Measurements from ENCODE around the gene ZNF17.
A peak's percentile ranks its signal among the peaks of the same experiment; 100 is the strongest.
"Not testable (repeated sequence)": the region's sequence is repeated elsewhere in the genome, so short reads cannot be mapped to it uniquely, and the experiment has no call there.

Gene ZNF17

GRCh38 chr19:57410877-57411671 lies at the start of gene ZNF17:
TSS of gene ZNF17 (plus strand) at chr19:57411161. CDS start at chr19:57413616, 2,455 bp downstream.
- peak; percentile 96 for FAIRE-seq

- no peak for FAIRE-seq
Measured at GRCh38 chr19:57362419-57362818, 48.5 kb upstream of the ZNF17 start.

- peak; percentile 99 for FAIRE-seq
Measured at GRCh38 chr19:57362997-57363687, 47.8 kb upstream of the ZNF17 start, which contains the start of the genes TRAPPC2B and ZNF547. TSS of gene TRAPPC2B (plus strand) at chr19:57363551. CDS start at chr19:57364834, 1,283 bp downstream. TSS of gene ZNF547 (plus strand) at chr19:57363551. CDS start at chr19:57368556, 5,005 bp downstream.

GRCh38 chr19:57363688-57364181 lies 47.2 kb upstream of the ZNF17 start:
- FAIRE-seq: no peak

GRCh38 chr19:57366776-57367175 lies 44.2 kb upstream of the ZNF17 start:
- FAIRE-seq: no peak

GRCh38 chr19:57374179-57374578 lies 36.8 kb upstream of the ZNF17 start:
- FAIRE-seq: no peak

GRCh38 chr19:57374647-57375046 lies 36.3 kb upstream of the ZNF17 start:
- FAIRE-seq: not testable (repeated sequence)

GRCh38 chr19:57376151-57376550 lies 34.8 kb upstream of the ZNF17 start:
- no peak for FAIRE-seq

- no peak for FAIRE-seq
Measured at GRCh38 chr19:57377498-57378146, 33.3 kb upstream of the ZNF17 start.

- FAIRE-seq: no peak
Measured at GRCh38 chr19:57380923-57381322, 30.0 kb upstream of the ZNF17 start.

GRCh38 chr19:57382806-57383488 lies 28.0 kb upstream of the ZNF17 start:
- FAIRE-seq: no peak

GRCh38 chr19:57389194-57389729 lies 21.7 kb upstream of the ZNF17 start:
- no peak for FAIRE-seq

- FAIRE-seq: peak; percentile 99
Measured at GRCh38 chr19:57389730-57390598, 21.0 kb upstream of the ZNF17 start, which contains the start of gene ZNF548. TSS of gene ZNF548 (plus strand) at chr19:57389854. CDS start at chr19:57390100, 246 bp downstream.

GRCh38 chr19:57395710-57396109 lies 15.3 kb upstream of the ZNF17 start:
- FAIRE-seq: no peak

GRCh38 chr19:57398868-57399267 lies 12.1 kb upstream of the ZNF17 start:
- FAIRE-seq: no peak

GRCh38 chr19:57403737-57404563 lies 7.0 kb upstream of the ZNF17 start:
- FAIRE-seq: no peak

- no peak for FAIRE-seq
Measured at GRCh38 chr19:57406516-57407123, 4.3 kb upstream of the ZNF17 start.

- no peak for FAIRE-seq
Measured at GRCh38 chr19:57419439-57419838, 8.5 kb downstream of the ZNF17 start.

GRCh38 chr19:57421037-57421436 lies 10.1 kb downstream of the ZNF17 start:
- no peak for FAIRE-seq

Data from G401.6 (cell line).